ENCODE results near the gene FBXW7. TPM values are rescaled to one million over a fixed set of nuclear protein-coding genes. Genes with fewer than 3 reads are reported as not detected.

FBXW7 gene
- total RNA-seq, 3 donors from 2014 or later: 55.7 to 247 (median 117) TPM

- Histone ChIP-seq H3K36me3 (no peaks in the 10 kb centered on the region), H3K27ac (no peak overlapping the region), H3K4me3 (no peak overlapping the region), H3K9me3 (no peaks in the 10 kb centered on the region), H3K27me3 (no peaks in the 10 kb centered on the region), H3K4me1 (no peaks in the 10 kb centered on the region)
- DNase-seq (ENCODE audit: low spot score in 2 of 2): no peak
- TF ChIP-seq POLR2A (IDR thresholded peaks at IDR 0.05): no peak
- intact Hi-C loops (cut with DNase I; ENCODE audit: low total_unique reads): no loop called here
Measured at GRCh38 chr4:152277333-152277732, 258.6 kb downstream of the FBXW7 start.

GRCh38 chr4:152273343-152273742 lies 262.5 kb downstream of the FBXW7 start:
- Histone ChIP-seq H3K27me3 (no peaks in the 10 kb centered on the region), H3K27ac (no peak overlapping the region), H3K36me3 (no peaks in the 10 kb centered on the region), H3K9me3 (no peaks in the 10 kb centered on the region), H3K4me3 (no peak overlapping the region), H3K4me1 (no peaks in the 10 kb centered on the region)
- TF ChIP-seq POLR2A (IDR thresholded peaks at IDR 0.05) (no peak), CTCF (IDR thresholded peaks at IDR 0.05) (no peak), POLR2AphosphoS5 (IDR thresholded peaks at IDR 0.05) (no peak)
- intact Hi-C loops (cut with DNase I; ENCODE audit: low total_unique reads): no loop called here
- DNase-seq (ENCODE audit: low spot score in 2 of 2): peak in 1 of 2 donors; percentile 77

Other genes with a start within 250 kb of the FBXW7 start
- 1 to 10 TPM; 1.3 to 7.2 (median 5.6) TPM for gene TMEM154, start 143.9 kb upstream of the FBXW7 start, total RNA-seq
- 1 to 10 TPM in 1 of 3 donors, under 1 TPM in 2; 0.16 to 1.6 (median 0.66) TPM for gene TIGD4, start 243.6 kb upstream of the FBXW7 start, total RNA-seq
- gene ARFIP1, start 243.9 kb upstream of the FBXW7 start, total RNA-seq: 10 to 100 TPM; 25.3 to 54.9 (median 39.0) TPM

Data from breast epithelium (tissue), 4 donors.